CD14-positive monocyte (primary cell): ENCODE data around the gene ERLEC1. TPM values are rescaled to one million over a fixed set of nuclear protein-coding genes. Genes with fewer than 3 reads are reported as not detected.

Experiments
- DNase-seq, 3 donors: peaks; one replicate each; pipeline ENCODE4 v3.0.0-alpha.2; 2011 to 2022
- H2AFZ ChIP-seq: 2 replicates; pipeline ENCODE4 v1.6.0; 2012; ENCODE audit warnings: mild to moderate bottlenecking, low read depth, low read length, inconsistent platforms; ENCODE audit not compliant: insufficient read depth, poor library complexity, severe bottlenecking
- H3K27ac ChIP-seq, 2 donors: 1 replicate in 1 of 2; 2 replicates in 1 of 2; pipeline ENCODE4 v1.5.1; 2012 to 2013; ENCODE audit warnings: low read length in 2 of 2, control low read depth in 1 of 2, inconsistent platforms in 1 of 2, low read depth in 1 of 2, mild to moderate bottlenecking in 1 of 2
- H3K27me3 ChIP-seq, 2 donors: one replicate each; pipeline versions ENCODE4 v1.6.0 to v1.6.1; 2011 to 2013; ENCODE audit warnings: low read length in 2 of 2; ENCODE audit not compliant: control insufficient read depth in 2 of 2, insufficient read depth in 2 of 2
- H3K36me3 ChIP-seq, 2 donors: replicated peaks in 1 of 2; 1 replicate in 1 of 2; 2 replicates in 1 of 2; pipeline versions ENCODE4 v1.5.1 to v1.6.1; 2012 to 2013; ENCODE audit warnings: low read length in 2 of 2, control low read depth in 1 of 2, inconsistent platforms in 1 of 2, mild to moderate bottlenecking in 1 of 2; ENCODE audit not compliant: insufficient read depth in 2 of 2, control insufficient read depth in 1 of 2
- H3K4me1 ChIP-seq, 2 donors: 1 replicate in 1 of 2; 2 replicates in 1 of 2; pipeline versions ENCODE4 v1.5.1 to v1.6.1; 2012 to 2013; ENCODE audit warnings: low read length in 2 of 2, control low read depth in 1 of 2, inconsistent platforms in 1 of 2, mild to moderate bottlenecking in 1 of 2, moderate library complexity in 1 of 2; ENCODE audit not compliant: insufficient read depth in 2 of 2, control insufficient read depth in 1 of 2
- H3K4me2 ChIP-seq: replicated peaks from 2 replicates; pipeline ENCODE3; 2012; ENCODE audit warnings: low read length, moderate library complexity, mild to moderate bottlenecking; ENCODE audit not compliant: poor library complexity, severe bottlenecking; ENCODE audit errors: extremely low read depth
- H3K4me3 ChIP-seq, 3 experiments: fragments of 200-600 bp in 1 of 3; sonication (generic) in 1 of 3; replicated peaks in 1 of 3; 1 replicate in 2 of 3; 2 replicates in 1 of 3; pipeline ENCODE4 v1.5.1; 2011 to 2013; ENCODE audit warnings: low read length in 3 of 3, mild to moderate bottlenecking in 3 of 3, control low read depth in 2 of 3, low read depth in 2 of 3, inconsistent platforms in 1 of 3, moderate library complexity in 1 of 3
- H3K79me2 ChIP-seq: 2 replicates; pipeline ENCODE4 v1.6.0; 2012; ENCODE audit warnings: mild to moderate bottlenecking, control low read depth, inconsistent platforms, low read length, moderate library complexity; ENCODE audit not compliant: insufficient read depth
- H3K9ac ChIP-seq: 2 replicates; pipeline ENCODE4 v1.6.0; 2017; ENCODE audit warnings: low read length, mild to moderate bottlenecking; ENCODE audit not compliant: insufficient read depth, poor library complexity, severe bottlenecking
- H3K9me3 ChIP-seq, 2 donors: replicated peaks in 1 of 2; 1 replicate in 1 of 2; 2 replicates in 1 of 2; pipeline versions ENCODE4 v1.5.1 to v1.6.1; 2012 to 2013; ENCODE audit warnings: low read length in 2 of 2, control low read depth in 1 of 2; ENCODE audit not compliant: control insufficient read depth in 1 of 2, insufficient read depth in 1 of 2
- H4K20me1 ChIP-seq: 2 replicates; pipeline ENCODE4 v1.6.0; 2012; ENCODE audit warnings: mild to moderate bottlenecking, low read length, control low read depth, moderate library complexity; ENCODE audit not compliant: insufficient read depth
- H3K27ac Mint-ChIP-seq, 7 donors: one replicate each; pipeline ENCODE4 v1.8.0; 2020; ENCODE audit warnings: mild to moderate bottlenecking in 7 of 7, mixed read lengths in 7 of 7, moderate library complexity in 6 of 7, inconsistent platforms in 2 of 7
- H3K27me3 Mint-ChIP-seq, 3 donors: one replicate each; pipeline ENCODE4 v1.8.0; 2021 to 2022; ENCODE audit warnings: low read depth in 3 of 3, mild to moderate bottlenecking in 3 of 3, mixed read lengths in 3 of 3, moderate library complexity in 3 of 3, inconsistent platforms in 1 of 3
- H3K36me3 Mint-ChIP-seq, 2 donors: one replicate each; pipeline ENCODE4 v1.8.0; 2020; ENCODE audit warnings: mixed read lengths in 2 of 2, inconsistent platforms in 1 of 2, mild to moderate bottlenecking in 1 of 2
- H3K4me1 Mint-ChIP-seq: one replicate; pipeline ENCODE4 v1.8.0; 2020; ENCODE audit warnings: mild to moderate bottlenecking, mixed read lengths
- H3K4me3 Mint-ChIP-seq, 2 donors: one replicate each; pipeline ENCODE4 v1.8.0; 2020; ENCODE audit warnings: mild to moderate bottlenecking in 2 of 2, mixed read lengths in 2 of 2, moderate library complexity in 1 of 2
- H3K9me3 Mint-ChIP-seq, 7 donors: one replicate each; pipeline ENCODE4 v1.8.0; 2020 to 2022; ENCODE audit warnings: mixed read lengths in 7 of 7, mild to moderate bottlenecking in 6 of 7, moderate library complexity in 6 of 7, inconsistent platforms in 2 of 7
- WGBS: methylation state at CpG from one replicate; pipeline ENCODE4 v1.1.5; 2013; ENCODE audit warnings: missing lambda C conversion rate; ENCODE audit not compliant: insufficient coverage; 5-methylcytosine and 5-hydroxymethylcytosine counted together
- intact Hi-C, 2 donors: fragments of 100-400 bp; cut with micrococcal nuclease; formaldehyde crosslinking; loops; one replicate each; pipeline versions ENCODE4 v1.15.0 to v1.15.1; 2023
- polyA plus RNA-seq, 3 donors: library from polyadenylated mRNA; depleted of rRNA in 1 of 3; unstranded in 2 of 3; stranded (reverse) in 1 of 3; fragments of 300-500 nt in 2 of 3; fragments of >200 nt in 1 of 3; fragmentation: Illumina TruSeq in 2 of 3; gene quantifications; 1 replicate in 2 of 3; 2 replicates in 1 of 3; pipeline ENCODE4 v1.2.3, GENCODE V29; 2012 to 2021
- TF ChIP-seq, protein P1 (sequence below): fragments of 200-600 bp; IDR thresholded peaks from one replicate; pipeline ENCODE4 v1.8.0; 2022; ENCODE audit warnings: antibody characterized with exemption, mild to moderate bottlenecking

ERLEC1 gene
- polyA plus RNA-seq, 3 donors, result 11.4 to 23.8 (median 23.7) TPM

DNA sequence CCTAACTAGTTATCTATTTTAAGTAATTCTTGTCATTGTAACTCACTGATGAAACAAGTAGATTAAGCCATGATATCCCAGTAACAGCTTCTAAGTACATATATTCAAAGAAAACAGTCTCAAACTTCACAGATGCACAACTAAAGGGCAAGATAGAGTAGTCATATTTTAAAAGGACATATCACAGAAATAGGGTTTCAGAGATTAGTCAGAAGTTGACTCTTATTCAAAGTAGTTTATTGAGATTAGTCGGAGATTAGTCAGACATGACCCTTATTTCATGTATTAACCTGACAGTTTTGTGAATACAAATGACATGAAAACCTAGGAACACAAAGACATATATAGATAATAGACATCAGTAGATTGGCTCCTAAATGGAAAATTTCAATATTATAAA is 35.1 kb upstream of the ERLEC1 start:
- no peaks in the 10 kb centered on the region for H4K20me1 ChIP-seq
- TF ChIP-seq, protein P1, sequence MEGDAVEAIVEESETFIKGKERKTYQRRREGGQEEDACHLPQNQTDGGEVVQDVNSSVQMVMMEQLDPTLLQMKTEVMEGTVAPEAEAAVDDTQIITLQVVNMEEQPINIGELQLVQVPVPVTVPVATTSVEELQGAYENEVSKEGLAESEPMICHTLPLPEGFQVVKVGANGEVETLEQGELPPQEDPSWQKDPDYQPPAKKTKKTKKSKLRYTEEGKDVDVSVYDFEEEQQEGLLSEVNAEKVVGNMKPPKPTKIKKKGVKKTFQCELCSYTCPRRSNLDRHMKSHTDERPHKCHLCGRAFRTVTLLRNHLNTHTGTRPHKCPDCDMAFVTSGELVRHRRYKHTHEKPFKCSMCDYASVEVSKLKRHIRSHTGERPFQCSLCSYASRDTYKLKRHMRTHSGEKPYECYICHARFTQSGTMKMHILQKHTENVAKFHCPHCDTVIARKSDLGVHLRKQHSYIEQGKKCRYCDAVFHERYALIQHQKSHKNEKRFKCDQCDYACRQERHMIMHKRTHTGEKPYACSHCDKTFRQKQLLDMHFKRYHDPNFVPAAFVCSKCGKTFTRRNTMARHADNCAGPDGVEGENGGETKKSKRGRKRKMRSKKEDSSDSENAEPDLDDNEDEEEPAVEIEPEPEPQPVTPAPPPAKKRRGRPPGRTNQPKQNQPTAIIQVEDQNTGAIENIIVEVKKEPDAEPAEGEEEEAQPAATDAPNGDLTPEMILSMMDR, result no peak
- WGBS, result no CpG with 5 or more reads among the region's 1 CpG
- H3K4me1 Mint-ChIP-seq, result no peaks in the 10 kb centered on the region
- H3K4me1 ChIP-seq, result no peaks in the 10 kb centered on the region
- no peaks in the 10 kb centered on the region for H3K79me2 ChIP-seq
- H3K4me2 ChIP-seq, result no peak overlapping the region
- no peak overlapping the region for H3K4me3 ChIP-seq
- H3K9me3 ChIP-seq, result no peaks in the 10 kb centered on the region
- no peaks in the 10 kb centered on the region for H3K27me3 ChIP-seq
- H3K36me3 ChIP-seq, result peaks cover 22 to 46% of the 10 kb centered on the region in 2 donors
- no peak overlapping the region for H3K9ac ChIP-seq
- peaks cover 0 to 2% (median 0%) of the 10 kb centered on the region in 7 donors for H3K9me3 Mint-ChIP-seq
- no peak for DNase-seq
- H3K36me3 Mint-ChIP-seq, result peaks cover 38 to 49% of the 10 kb centered on the region in 2 donors
- no peak overlapping the region for H3K27ac Mint-ChIP-seq
- H3K27ac ChIP-seq, result no peak overlapping the region
- intact Hi-C loops, result no loop called here
- no peak overlapping the region for H2AFZ ChIP-seq
- H3K27me3 Mint-ChIP-seq, result no peaks in the 10 kb centered on the region
- H3K4me3 Mint-ChIP-seq, result no peak overlapping the region

DNA sequence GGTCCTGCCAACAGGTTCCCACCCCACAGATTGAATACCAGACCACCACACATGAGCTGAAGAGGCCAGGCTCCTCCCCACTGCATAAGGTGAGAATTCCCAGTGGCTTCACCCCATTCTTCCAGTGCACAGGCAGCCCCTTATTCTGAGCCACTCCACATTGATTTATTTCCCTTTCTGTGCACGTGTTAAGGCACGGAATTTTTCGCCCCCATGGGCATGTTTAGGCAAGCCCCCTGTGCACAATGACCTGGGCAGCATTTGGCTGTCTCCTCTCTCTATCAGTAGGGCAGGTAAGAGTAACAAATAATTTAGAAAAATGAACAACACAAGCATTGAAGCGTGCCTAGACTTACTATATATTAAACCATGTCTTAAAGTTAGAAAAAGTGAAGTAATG is 34.5 kb upstream of the ERLEC1 start:
- Histone ChIP-seq H3K9ac (no peak overlapping the region), H4K20me1 (no peaks in the 10 kb centered on the region), H3K27me3 (no peaks in the 10 kb centered on the region), H3K4me3 (no peak overlapping the region), H3K27ac (no peak overlapping the region), H3K79me2 (no peaks in the 10 kb centered on the region), H3K4me1 (no peaks in the 10 kb centered on the region), H3K9me3 (no peaks in the 10 kb centered on the region), H2AFZ (no peak overlapping the region), H3K4me2 (no peak overlapping the region), H3K36me3 (peaks cover 21 to 45% of the 10 kb centered on the region in 2 donors)
- H3K9me3 Mint-ChIP-seq, result no peaks in the 10 kb centered on the region
- no peak overlapping the region for H3K4me3 Mint-ChIP-seq
- TF ChIP-seq, protein P1, result no peak
- WGBS, result no CpG with 5 or more reads among the region's 4 CpGs
- intact Hi-C loops, result no loop called here
- no peaks in the 10 kb centered on the region for H3K27me3 Mint-ChIP-seq
- H3K27ac Mint-ChIP-seq, result peak overlapping the region in 1 of 7 donors; percentile 52
- no peak for DNase-seq
- H3K4me1 Mint-ChIP-seq, result no peaks in the 10 kb centered on the region
- peaks cover 41 to 49% of the 10 kb centered on the region in 2 donors for H3K36me3 Mint-ChIP-seq
